Naive B cell (primary cell): Measurements from ENCODE around the gene USP48. TPM values are rescaled to one million over a fixed set of nuclear protein-coding genes. Genes with fewer than 3 reads are reported as not detected.
"Not testable (repeated sequence)": the region's sequence is repeated elsewhere in the genome, so short reads cannot be mapped to it uniquely, and the experiment has no call there.

Source experiments
- ATAC-seq, 2 donors: fragments of 150-1000 bp; cut with Tn5 transposase; 2 replicates each; pipeline ENCODE4 v1.10.0; 2021; ENCODE audit warnings: low read depth in 2 of 2, mild to moderate bottlenecking in 2 of 2, moderate library complexity in 2 of 2
- DNase-seq: peaks from one replicate; pipeline ENCODE4 v3.0.0; 2022
- H3K27ac Mint-ChIP-seq, 6 donors: one replicate each; pipeline ENCODE4 v1.8.0; 2020 to 2022; ENCODE audit warnings: mild to moderate bottlenecking in 6 of 6, mixed read lengths in 6 of 6, moderate library complexity in 5 of 6, inconsistent platforms in 2 of 6
- H3K27me3 Mint-ChIP-seq, 3 donors: one replicate each; pipeline ENCODE4 v1.8.0; 2021 to 2022; ENCODE audit warnings: mixed read lengths in 3 of 3, mild to moderate bottlenecking in 1 of 3
- H3K36me3 Mint-ChIP-seq, 2 donors: one replicate each; pipeline ENCODE4 v1.8.0; 2020 to 2022; ENCODE audit warnings: mixed read lengths in 2 of 2, inconsistent platforms in 1 of 2, mild to moderate bottlenecking in 1 of 2
- H3K4me1 Mint-ChIP-seq, 3 donors: one replicate each; pipeline ENCODE4 v1.8.0; 2020 to 2022; ENCODE audit warnings: mixed read lengths in 3 of 3, inconsistent platforms in 1 of 3, mild to moderate bottlenecking in 1 of 3, moderate library complexity in 1 of 3
- H3K4me3 Mint-ChIP-seq, 8 donors: one replicate each; pipeline ENCODE4 v1.8.0; 2020 to 2022; ENCODE audit warnings: mild to moderate bottlenecking in 8 of 8, mixed read lengths in 8 of 8, moderate library complexity in 8 of 8, inconsistent platforms in 2 of 8
- H3K9me3 Mint-ChIP-seq, 7 donors: one replicate each; pipeline ENCODE4 v1.8.0; 2020 to 2022; ENCODE audit warnings: mixed read lengths in 7 of 7, mild to moderate bottlenecking in 5 of 7, inconsistent platforms in 2 of 7, moderate library complexity in 1 of 7
- polyA plus RNA-seq, 6 donors: library from polyadenylated mRNA; unstranded; fragments of 300-500 nt; fragmentation: Illumina TruSeq; gene quantifications; one replicate each; pipeline ENCODE4 v1.2.3, GENCODE V29; 2021; ENCODE audit warnings: low read depth in 6 of 6

Gene USP48
- 10 to 100 TPM; 30.3 to 45.9 (median 39.8) TPM for polyA plus RNA-seq

GRCh38 chr1:21782868-21783678 is at the start of gene USP48:
USP48 (minus strand) TSS chr1:21783149; CDS start chr1:21782957, 192 bp downstream.
- H3K4me1 Mint-ChIP-seq: peaks cover 27 to 40% (median 38%) of the 10 kb centered on the region in 3 donors
- H3K36me3 Mint-ChIP-seq: no peaks in the 10 kb centered on the region
- peaks cover 0 to 10% (median 8%) of the 10 kb centered on the region in 3 donors for H3K27me3 Mint-ChIP-seq
- peak within 1 kb of the TSS; percentile 100 for H3K27ac Mint-ChIP-seq
- H3K9me3 Mint-ChIP-seq: no peaks in the 10 kb centered on the region
- H3K4me3 Mint-ChIP-seq: peak within 1 kb of the TSS; percentile 94 to 99 (median 98)
- peak; percentile 80 to 84 for ATAC-seq
- peak; percentile 97 for DNase-seq

GRCh38 chr1:21831454-21831970 is 48.6 kb upstream of the USP48 start:
- H3K9me3 Mint-ChIP-seq: peaks cover 10 to 26% (median 17%) of the 10 kb centered on the region in 7 donors
- no peak overlapping the region for H3K27ac Mint-ChIP-seq
- DNase-seq: no peak
- peaks cover 0 to 26% of the 10 kb centered on the region in 2 donors for H3K36me3 Mint-ChIP-seq
- no peak for ATAC-seq
- no peak overlapping the region for H3K4me3 Mint-ChIP-seq
- no peaks in the 10 kb centered on the region for H3K27me3 Mint-ChIP-seq
- no peaks in the 10 kb centered on the region for H3K4me1 Mint-ChIP-seq

- Mint-ChIP-seq H3K4me3 (no peak overlapping the region), H3K9me3 (peaks cover 10 to 26% (median 17%) of the 10 kb centered on the region in 7 donors), H3K27me3 (no peaks in the 10 kb centered on the region), H3K27ac (no peak overlapping the region), H3K4me1 (no peaks in the 10 kb centered on the region), H3K36me3 (peaks cover 0 to 26% of the 10 kb centered on the region in 2 donors)
- no peak for DNase-seq
- no peak for ATAC-seq
Observed at GRCh38 chr1:21830792-21831453, 48.0 kb upstream of the USP48 start.

DNA sequence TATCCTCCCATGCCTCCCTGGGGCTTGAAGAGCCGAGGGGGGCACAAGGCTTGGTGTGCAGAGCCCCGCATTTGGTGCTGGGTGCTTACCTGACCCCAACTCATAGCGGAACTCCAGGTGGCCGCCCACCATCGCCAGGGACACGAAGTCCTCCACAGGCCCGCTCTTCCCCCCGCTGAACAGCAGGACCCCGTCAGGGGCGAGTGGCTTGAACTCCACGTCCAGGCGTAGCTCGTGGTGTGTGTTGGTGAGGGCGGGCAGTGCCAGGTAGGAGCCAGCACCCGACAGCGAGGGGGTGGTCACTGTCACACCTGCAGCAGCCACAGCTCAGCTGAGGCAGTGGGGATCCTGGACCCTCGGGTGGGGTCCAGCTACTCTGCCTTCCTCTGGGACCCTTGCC is 46.3 kb upstream of the USP48 start:
- H3K36me3 Mint-ChIP-seq: peaks cover 0 to 16% of the 10 kb centered on the region in 2 donors
- no peaks in the 10 kb centered on the region for H3K4me1 Mint-ChIP-seq
- ATAC-seq: no peak
- DNase-seq: no peak
- no peaks in the 10 kb centered on the region for H3K27me3 Mint-ChIP-seq
- peaks cover 5 to 16% (median 11%) of the 10 kb centered on the region in 7 donors for H3K9me3 Mint-ChIP-seq
- no peak overlapping the region for H3K27ac Mint-ChIP-seq
- H3K4me3 Mint-ChIP-seq: no peak overlapping the region

DNA sequence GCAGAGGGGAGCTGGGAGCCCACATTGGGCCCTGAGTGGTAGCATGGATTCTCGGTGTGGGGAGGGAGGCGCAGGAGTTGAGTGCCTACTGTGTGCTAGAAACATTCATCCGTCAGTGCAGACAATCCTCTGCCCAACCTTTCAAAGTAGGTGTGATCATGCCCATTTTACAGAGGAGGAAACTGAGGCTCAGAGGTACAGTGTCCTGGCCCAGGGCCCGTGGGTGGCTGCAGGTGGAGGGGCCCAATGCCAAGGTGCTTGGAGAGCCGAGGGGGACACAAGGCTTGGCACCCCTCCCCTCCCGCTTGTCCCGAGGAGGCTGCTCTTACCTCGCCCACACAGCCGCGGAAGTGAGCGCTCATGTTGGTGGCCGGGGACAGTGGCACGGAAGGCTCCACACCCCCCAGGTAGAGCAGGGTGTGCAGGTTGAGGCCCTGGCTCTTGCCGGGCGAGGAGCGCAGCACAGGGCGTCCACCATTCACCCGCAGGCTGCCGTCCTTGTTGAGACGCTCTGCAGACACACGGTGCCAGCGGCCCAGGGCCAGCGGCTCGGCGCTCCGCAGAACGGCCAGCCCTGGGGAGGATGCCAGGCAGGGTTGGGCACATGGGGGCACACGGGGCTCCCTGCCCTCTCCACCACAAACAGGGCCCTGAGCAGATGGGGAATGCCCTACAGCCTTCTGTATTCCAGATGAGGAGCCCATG is 45.7 kb upstream of the USP48 start:
- Mint-ChIP-seq H3K9me3 (peaks cover 4 to 9% (median 5%) of the 10 kb centered on the region in 7 donors), H3K36me3 (peaks cover 0 to 9% of the 10 kb centered on the region in 2 donors), H3K27me3 (peaks cover 0 to 4% (median 0%) of the 10 kb centered on the region in 3 donors), H3K4me3 (no peak overlapping the region), H3K4me1 (no peaks in the 10 kb centered on the region), H3K27ac (no peak overlapping the region)
- ATAC-seq: no peak
- DNase-seq: no peak

- H3K4me1 Mint-ChIP-seq: no peaks in the 10 kb centered on the region
- DNase-seq (no peak), ATAC-seq (no peak)
- peaks cover 0 to 5% (median 0%) of the 10 kb centered on the region in 3 donors for H3K27me3 Mint-ChIP-seq
- H3K27ac Mint-ChIP-seq: no peak overlapping the region
- H3K4me3 Mint-ChIP-seq: no peak overlapping the region
- H3K9me3 Mint-ChIP-seq: peaks cover 3 to 7% (median 4%) of the 10 kb centered on the region in 7 donors
- peaks cover 0 to 8% of the 10 kb centered on the region in 2 donors for H3K36me3 Mint-ChIP-seq
Observed at GRCh38 chr1:21828075-21828474, 45.1 kb upstream of the USP48 start.

GRCh38 chr1:21827141-21827679 is 44.3 kb upstream of the USP48 start:
- peaks cover 0 to 6% (median 0%) of the 10 kb centered on the region in 3 donors for H3K27me3 Mint-ChIP-seq
- peaks cover 0 to 2% (median 0%) of the 10 kb centered on the region in 7 donors for H3K9me3 Mint-ChIP-seq
- ATAC-seq: no peak
- no peaks in the 10 kb centered on the region for H3K4me1 Mint-ChIP-seq
- H3K4me3 Mint-ChIP-seq: no peak overlapping the region
- no peak for DNase-seq
- H3K36me3 Mint-ChIP-seq: no peaks in the 10 kb centered on the region
- no peak overlapping the region for H3K27ac Mint-ChIP-seq

GRCh38 chr1:21826694-21827093 is 43.7 kb upstream of the USP48 start:
- not testable (repeated sequence) for ATAC-seq, H3K4me3 Mint-ChIP-seq, H3K9me3 Mint-ChIP-seq, H3K27ac Mint-ChIP-seq, H3K36me3 Mint-ChIP-seq, H3K4me1 Mint-ChIP-seq, DNase-seq
- H3K27me3 Mint-ChIP-seq: peaks cover 0 to 11% (median 0%) of the 10 kb centered on the region in 3 donors

GRCh38 chr1:21825393-21825792 is 42.4 kb upstream of the USP48 start:
- Mint-ChIP-seq H3K4me1 (no peaks in the 10 kb centered on the region), H3K27ac (no peak overlapping the region), H3K27me3 (peaks cover 0 to 12% (median 0%) of the 10 kb centered on the region in 3 donors), H3K9me3 (peaks cover 0 to 3% (median 0%) of the 10 kb centered on the region in 7 donors), H3K4me3 (no peak overlapping the region), H3K36me3 (no peaks in the 10 kb centered on the region)
- ATAC-seq (no peak), DNase-seq (no peak)

DNA sequence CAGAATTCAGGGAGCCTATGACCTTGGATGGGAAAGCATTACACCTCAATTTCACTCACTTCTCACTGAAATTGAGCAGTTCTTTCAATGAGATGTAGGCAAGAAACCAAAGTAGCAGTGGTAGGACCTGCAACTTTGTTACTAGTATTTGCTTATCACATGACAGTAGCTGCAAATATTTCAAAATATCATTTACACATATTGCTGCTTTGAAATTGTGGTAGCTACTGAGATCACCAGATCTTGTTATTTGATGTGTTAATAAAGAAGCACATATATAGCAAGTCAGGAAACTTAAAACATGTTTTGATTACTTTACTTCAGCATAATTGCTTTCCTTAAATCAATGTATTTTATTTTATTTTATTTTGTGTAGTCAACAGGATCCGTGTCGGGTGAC is 42.0 kb upstream of the USP48 start:
- DNase-seq (no peak), ATAC-seq (no peak)
- Mint-ChIP-seq H3K27ac (no peak overlapping the region), H3K27me3 (peaks cover 0 to 12% (median 0%) of the 10 kb centered on the region in 3 donors), H3K4me3 (no peak overlapping the region), H3K9me3 (peaks cover 0 to 3% (median 0%) of the 10 kb centered on the region in 7 donors), H3K36me3 (no peaks in the 10 kb centered on the region), H3K4me1 (no peaks in the 10 kb centered on the region)

DNA sequence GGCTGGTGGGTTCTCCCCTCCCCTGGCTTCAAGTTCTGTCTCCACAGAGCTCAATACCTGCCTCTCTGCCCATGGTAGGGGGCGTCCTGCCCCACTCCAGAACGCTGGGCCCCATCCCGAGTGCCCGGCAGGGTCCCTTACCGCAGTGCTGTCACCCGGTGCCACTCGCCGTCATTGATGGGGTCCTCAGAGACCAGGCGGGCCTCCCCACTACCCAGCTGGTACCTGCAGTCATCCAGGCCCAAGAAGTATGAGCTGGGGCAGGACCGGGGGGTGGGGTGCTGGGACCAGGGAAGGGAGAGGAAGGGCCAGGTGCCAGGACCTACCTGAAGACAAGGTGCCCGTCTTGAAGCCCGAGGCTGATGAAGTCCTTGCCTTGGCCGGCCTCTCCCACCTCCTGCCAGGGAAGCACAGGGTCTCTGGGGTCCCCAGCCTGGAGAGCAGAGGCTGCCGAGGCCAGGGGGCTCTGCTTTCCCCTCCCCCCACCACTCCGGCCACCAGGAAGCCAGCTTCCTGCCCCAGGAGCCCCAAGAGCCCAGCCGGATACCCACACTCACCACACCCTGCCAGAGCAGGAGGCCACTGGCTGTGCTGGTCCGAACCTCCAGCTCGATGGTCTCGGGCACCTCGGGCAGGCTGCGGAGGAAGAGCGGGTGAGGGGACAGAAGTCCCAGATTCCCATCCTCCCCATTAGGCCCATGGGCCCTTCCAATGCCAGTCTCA is 41.2 kb upstream of the USP48 start:
- Mint-ChIP-seq H3K27ac (no peak overlapping the region), H3K9me3 (peaks cover 0 to 3% (median 0%) of the 10 kb centered on the region in 7 donors), H3K27me3 (peaks cover 0 to 12% (median 0%) of the 10 kb centered on the region in 3 donors), H3K36me3 (no peaks in the 10 kb centered on the region), H3K4me3 (peak overlapping the region in 1 of 8 donors; percentile 26), H3K4me1 (no peaks in the 10 kb centered on the region)
- ATAC-seq (no peak), DNase-seq (no peak)

DNA sequence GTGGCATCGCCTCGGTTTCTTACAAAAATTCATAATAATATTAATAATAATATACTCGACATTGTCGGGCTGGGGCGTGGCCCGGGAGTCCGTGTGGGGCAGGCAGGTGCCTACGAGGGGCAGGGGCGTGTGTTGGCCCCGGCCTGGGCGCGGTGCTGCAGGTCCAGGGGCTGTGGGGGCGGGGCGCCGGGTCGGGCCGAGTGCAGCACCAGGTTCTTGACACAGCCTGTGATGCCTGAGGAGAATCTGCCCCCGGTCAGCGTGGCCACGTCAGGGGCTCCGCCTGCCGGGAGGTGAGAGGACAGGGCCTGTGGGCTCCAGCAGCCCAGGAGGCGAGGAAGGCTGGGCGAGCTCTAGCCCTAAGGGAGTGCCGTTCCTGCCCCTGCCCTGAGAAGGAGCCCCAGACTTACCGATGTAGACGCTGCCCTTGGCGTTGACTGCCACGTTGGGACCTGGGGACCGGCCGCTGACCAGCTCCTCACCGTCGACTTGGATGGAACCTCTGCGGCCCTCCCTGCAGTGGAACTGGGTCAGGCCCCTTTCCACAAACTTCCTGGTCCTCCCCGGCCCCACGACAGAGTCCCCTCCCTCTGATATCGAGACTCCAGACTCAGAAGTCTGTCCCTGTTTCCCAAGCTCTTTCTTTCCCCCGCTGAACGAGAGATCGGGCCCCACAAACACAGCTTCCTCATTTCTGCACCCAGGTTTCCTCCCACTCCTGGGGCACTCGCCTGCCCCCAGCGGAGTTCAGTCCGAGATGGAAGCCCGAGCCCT is 40.4 kb upstream of the USP48 start:
- Mint-ChIP-seq H3K9me3 (peaks cover 0 to 6% (median 0%) of the 10 kb centered on the region in 7 donors), H3K36me3 (no peaks in the 10 kb centered on the region), H3K27me3 (peaks cover 0 to 12% (median 0%) of the 10 kb centered on the region in 3 donors), H3K4me1 (peaks cover 0 to 3% (median 0%) of the 10 kb centered on the region in 3 donors), H3K27ac (peak overlapping the region in 1 of 6 donors; percentile 26), H3K4me3 (peak overlapping the region in 2 of 8 donors; percentile 26 to 31)
- DNase-seq: no peak
- peak in 1 of 2 donors; percentile 44 for ATAC-seq
